ENCODE measurements around the gene HIP1.
"Not testable (repeated sequence)": the region's sequence is repeated elsewhere in the genome, so short reads cannot be mapped to it uniquely, and the experiment has no call there.

Gene HIP1
- total RNA-seq, result 3.2 to 8.3 (median 5.2) reads per million in 3 experiments

- DNase-seq, result no peak
These were observed at the start of gene HIP1 for GRCh38 chr7:75738604-75738974. HIP1 (minus strand) TSS chr7:75738941; CDS start chr7:75738920, 21 bp downstream.

- DNase-seq, result not testable (repeated sequence)
These were observed 49.6 kb upstream of the HIP1 start for GRCh38 chr7:75788154-75788847.

DNA sequence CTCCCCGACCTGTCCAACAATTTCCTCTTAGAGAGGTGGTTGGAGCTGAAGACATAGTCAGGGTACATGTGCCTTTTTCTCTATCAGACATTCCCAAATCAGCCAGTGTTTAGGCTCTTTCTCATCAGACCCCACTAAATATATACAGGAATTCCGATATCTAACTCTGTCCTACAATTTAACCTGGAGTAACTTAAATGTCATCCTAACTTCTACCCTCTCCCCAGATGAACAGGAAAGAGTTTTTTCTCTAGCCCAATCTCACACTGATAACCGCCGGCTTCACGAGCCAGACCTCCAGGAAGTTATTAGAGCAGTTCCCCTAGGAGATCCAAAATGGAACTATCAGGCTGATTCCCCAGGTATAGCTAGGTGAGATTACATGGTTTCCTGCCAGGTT lies 44.3 kb upstream of the HIP1 start:
- DNase-seq, result not testable (repeated sequence)

GRCh38 chr7:75780647-75781273 lies 42.0 kb upstream of the HIP1 start:
- not testable (repeated sequence) for DNase-seq

- not testable (repeated sequence) for DNase-seq
These were observed 40.8 kb upstream of the HIP1 start for GRCh38 chr7:75779516-75779915.

GRCh38 chr7:75779035-75779434 lies 40.3 kb upstream of the HIP1 start:
- not testable (repeated sequence) for DNase-seq

GRCh38 chr7:75776295-75776971 lies 37.7 kb upstream of the HIP1 start:
- DNase-seq, result peak; percentile 57

GRCh38 chr7:75773958-75774357 lies 35.2 kb upstream of the HIP1 start:
- DNase-seq, result not testable (repeated sequence)

- no peak for DNase-seq
These were observed 33.6 kb upstream of the HIP1 start, which contains the start of gene CCL26 for GRCh38 chr7:75772081-75773077. CCL26 (minus strand) TSS chr7:75772211; CDS start chr7:75772176, 35 bp downstream.

DNA sequence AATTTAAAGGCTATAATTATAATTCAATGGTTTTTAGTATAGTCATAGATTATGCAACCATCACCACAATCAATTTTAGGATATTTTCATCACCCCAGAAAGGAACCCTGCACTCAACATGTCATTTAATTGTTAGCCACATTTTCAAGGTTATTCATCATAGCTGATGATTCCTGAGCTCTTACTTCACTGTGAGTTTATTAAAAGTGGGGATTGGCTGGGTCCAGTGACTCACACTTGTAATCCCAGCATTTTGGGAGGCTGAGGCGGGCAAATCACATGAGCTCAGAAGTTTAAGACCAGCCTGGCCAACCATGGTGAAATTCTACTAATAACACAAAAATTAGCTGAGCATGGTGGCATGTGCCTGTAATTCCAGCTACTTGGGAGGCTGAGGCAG lies 32.5 kb upstream of the HIP1 start:
- no peak for DNase-seq

DNA sequence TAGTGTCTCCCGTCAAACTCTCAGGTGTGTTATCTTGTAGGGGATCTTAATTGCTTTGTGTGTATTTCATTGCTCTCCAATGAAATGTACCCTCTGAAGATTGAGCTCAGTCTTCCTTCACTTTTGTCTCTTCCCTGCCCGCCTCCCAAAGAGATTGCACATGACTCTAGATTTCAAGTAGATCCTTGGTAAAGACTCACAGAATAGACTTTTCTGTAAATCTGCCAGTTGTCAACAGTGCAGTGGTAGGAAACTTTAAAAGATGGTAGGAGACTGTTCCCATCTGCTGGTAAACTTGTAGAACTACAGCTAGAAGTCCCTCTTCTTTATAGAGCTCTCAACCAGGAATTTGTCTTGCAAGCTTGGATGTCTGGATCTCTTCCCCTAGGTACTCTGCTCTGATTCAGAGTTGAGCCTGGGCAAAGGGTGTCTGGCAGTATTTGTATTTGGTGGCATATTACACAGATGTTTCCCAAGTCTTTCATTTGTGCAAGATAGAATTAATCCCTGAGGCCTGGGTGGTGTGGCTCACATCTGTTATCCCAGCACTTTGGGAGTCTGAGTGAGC lies 23.7 kb upstream of the HIP1 start:
- peak; percentile 46 for DNase-seq

DNA sequence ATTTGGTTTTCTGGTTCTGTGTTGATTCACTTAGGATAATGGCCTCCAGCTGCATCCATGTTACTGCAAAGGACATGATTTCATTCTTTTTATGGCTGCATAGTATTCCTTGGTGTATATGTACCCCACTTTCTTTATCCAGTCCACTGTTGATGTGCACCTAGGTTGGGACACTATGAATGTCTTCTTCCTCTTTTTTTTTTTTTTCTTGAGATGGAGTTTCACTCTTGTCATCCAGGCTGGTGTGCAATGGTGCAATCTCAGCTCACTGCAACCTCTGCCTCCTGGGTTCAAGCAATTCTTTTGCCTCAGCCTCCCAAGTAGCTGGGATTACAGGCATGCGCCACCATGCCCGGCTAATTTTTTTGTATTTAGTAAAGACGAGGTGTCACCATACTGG lies 23.1 kb upstream of the HIP1 start:
- not testable (repeated sequence) for DNase-seq

GRCh38 chr7:75758491-75758890 lies 19.8 kb upstream of the HIP1 start:
- DNase-seq, result no peak

GRCh38 chr7:75757860-75758259 lies 19.1 kb upstream of the HIP1 start:
- no peak for DNase-seq

DNA sequence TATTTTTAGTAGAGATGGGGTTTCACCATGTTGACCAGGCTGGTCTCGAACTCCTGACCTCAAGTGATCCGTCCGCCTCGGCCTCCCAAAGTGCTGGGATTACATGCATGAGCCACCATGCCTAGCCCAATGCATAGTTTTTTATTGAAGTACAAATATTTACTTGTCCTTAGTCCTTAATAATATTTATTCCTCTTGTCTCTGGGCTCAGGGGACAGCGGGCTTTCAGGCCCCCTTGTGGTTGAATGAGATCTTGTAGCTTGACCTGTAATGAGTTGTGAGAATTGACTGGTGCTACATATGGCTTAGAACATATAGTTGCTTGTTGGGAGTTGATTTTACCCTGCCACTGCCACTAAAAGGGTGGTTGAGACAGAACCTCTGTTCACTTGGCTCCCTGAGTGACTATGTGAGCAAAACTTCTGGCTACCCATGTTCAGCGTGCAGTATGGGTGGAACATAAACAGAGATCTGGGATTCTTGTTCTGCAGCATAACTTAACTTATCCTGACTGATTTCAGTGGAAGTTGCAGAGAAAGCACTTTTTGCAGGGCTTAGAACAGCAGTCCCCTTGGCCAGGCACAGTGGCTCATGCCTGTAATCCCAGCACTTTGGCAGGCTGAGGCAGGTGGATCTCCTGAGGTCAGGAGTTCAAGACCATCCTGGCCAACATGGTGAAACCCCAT lies 18.4 kb upstream of the HIP1 start:
- DNase-seq, result no peak

GRCh38 chr7:75756206-75756990 lies 17.7 kb upstream of the HIP1 start:
- no peak for DNase-seq

DNA sequence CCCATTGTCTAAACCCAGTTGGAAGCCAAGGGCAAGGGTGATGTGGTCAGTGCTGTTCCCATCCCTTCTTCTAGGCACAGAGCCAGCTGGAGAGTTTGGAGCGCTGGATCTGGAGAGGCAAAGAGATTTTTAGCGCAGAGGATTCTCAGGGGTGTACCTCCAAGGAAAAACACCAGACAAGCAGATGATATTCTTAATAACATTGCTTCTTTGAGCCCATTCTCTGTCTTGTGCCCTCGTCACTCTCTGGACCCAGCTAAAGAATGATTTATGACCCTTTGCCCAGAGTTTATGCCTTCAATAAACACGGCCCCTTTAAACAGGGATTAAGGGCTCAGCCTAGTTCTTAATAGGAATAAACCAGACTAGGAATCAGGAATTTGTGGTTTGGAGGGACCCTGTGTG lies 4.7 kb upstream of the HIP1 start:
- DNase-seq, result no peak

DNA sequence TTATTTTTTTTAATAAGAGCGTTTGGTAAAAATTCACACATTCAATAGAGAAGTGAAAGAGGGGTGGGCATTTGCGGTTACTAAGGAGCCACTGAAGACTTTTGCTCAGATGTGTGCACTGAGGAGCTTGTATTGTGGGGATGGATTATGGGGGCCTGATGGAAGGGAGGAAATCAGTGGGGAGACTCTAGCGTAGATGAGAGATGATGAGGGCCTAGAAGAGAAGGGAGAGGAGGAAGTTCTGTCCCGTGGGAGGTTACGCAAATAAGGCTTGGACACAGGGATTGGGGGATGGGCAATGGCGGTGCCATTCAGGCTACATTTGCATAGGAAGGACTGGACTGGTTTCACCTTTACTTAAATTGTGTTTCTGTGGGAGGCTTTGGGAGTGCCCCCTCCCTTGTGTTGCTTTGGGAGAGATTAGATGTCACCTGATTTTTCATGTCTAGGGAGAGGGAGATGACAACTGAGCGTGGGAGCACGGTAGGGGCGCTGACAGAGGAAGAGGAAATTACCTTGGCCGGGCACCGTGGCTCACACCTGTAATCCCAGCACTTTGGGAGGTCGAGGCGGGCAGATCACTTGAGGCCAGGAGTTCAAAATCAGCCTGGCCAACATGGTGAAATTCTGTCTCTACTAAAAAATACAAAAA lies 2.2 kb upstream of the HIP1 start:
- no peak for DNase-seq

DNA sequence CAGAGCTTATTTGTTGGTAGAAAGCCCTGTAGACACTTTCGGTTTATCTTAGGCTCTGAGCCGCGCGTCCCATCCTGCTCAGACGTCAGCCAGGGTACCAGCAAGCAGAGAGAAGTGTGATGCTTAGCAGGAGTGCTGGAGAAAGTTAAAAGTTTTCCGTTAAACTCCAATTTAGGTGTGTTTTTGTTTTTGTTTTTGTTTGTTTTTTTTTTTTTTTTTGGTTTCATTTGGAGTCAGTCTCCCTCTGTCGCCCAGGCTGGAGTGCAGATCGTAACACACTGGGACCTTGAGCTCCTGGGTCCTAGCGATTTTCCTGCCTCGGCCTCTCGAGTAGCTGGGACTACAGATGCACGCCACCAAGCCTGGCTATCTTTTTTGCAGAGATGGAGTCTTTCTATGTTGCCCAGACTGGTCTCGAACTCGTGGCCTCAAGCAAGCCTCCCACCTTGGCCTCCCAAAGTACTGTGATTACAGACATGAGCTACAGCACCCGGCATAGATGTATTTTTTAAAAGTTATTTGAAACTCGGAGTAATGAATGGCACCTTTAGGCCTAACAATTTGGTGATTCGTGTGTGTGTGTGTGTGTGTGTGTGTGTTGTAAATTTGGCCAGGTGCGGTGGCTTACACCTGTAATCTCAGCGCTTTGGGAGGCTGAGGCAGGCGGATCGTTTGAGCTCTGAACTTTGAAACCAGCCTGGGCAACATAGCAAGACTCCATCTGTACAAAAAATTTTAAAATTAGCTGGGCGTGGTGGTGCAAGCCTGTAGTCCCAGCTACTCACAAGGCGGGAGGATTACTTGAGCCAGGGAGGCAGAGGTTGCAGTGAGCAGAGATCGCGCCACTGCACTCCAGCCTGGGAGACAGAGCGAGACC lies 1.3 kb upstream of the HIP1 start:
- DNase-seq, result no peak

Data from central memory CD4-positive, alpha-beta T cell (primary cell).